H1 (cell line): ENCODE measurements around the gene CDX4. TPM values are rescaled to one million over a fixed set of nuclear protein-coding genes. Genes with fewer than 3 reads are reported as not detected.

Experiments
- CTCF ChIA-PET: fragments of 300-600 bp; sonication (Branson Sonifier 250); formaldehyde crosslinking; loops from one replicate; lab custom pipeline; 2021; ENCODE audit not compliant: partially characterized antibody; lab: Charles Lee
- POLR2A ChIA-PET: fragments of 300-600 bp; sonication (Branson Sonifier 250); formaldehyde crosslinking; loops from one replicate; lab custom pipeline; 2021; ENCODE audit warnings: inconsistent platforms; ENCODE audit not compliant: partially characterized antibody; lab: Charles Lee
- DNase-seq, 2 experiments: peaks; one replicate each; pipeline versions ENCODE4 v3.0.0 to v3.0.0-alpha.2; 2010 to 2022; ENCODE audit warnings: low spot score in 2 of 2, low read depth in 1 of 2, mixed read lengths in 1 of 2
- FAIRE-seq: peaks from 2 replicates; lab custom pipeline; 2011; peaks lifted over from hg19 to GRCh38; lab: Jason Lieb, UNC
- H2AFZ ChIP-seq: 2 replicates; pipeline ENCODE4 v1.8.1; 2012; ENCODE audit warnings: low read length, inconsistent platforms
- H2AK5ac ChIP-seq: 2 replicates; pipeline ENCODE4 v1.6.1; 2013; ENCODE audit warnings: low read depth, low read length
- H2BK120ac ChIP-seq: replicated peaks from 2 replicates; pipeline ENCODE3; 2013; ENCODE audit warnings: low read depth, low read length, inconsistent platforms
- H2BK12ac ChIP-seq: 2 replicates; pipeline ENCODE4 v1.6.1; 2013; ENCODE audit warnings: low read depth, low read length
- H2BK15ac ChIP-seq: 2 replicates; pipeline ENCODE4 v1.6.1; 2013; ENCODE audit warnings: low read length
- H2BK20ac ChIP-seq: 2 replicates; pipeline ENCODE4 v1.6.1; 2013; ENCODE audit warnings: low read length
- H2BK5ac ChIP-seq: 2 replicates; pipeline ENCODE4 v1.6.1; 2013; ENCODE audit warnings: low read depth, low read length
- H3K14ac ChIP-seq: 2 replicates; pipeline ENCODE4 v1.6.1; 2013; ENCODE audit warnings: inconsistent platforms; ENCODE audit not compliant: insufficient read length
- H3K18ac ChIP-seq: 2 replicates; pipeline ENCODE4 v1.6.1; 2013; ENCODE audit warnings: low read length; ENCODE audit errors: extremely low read depth
- H3K23ac ChIP-seq: 2 replicates; pipeline ENCODE4 v1.6.1; 2013; ENCODE audit warnings: inconsistent platforms; ENCODE audit not compliant: insufficient read length
- H3K23me2 ChIP-seq: 2 replicates; pipeline ENCODE4 v1.6.1; 2013; ENCODE audit warnings: low read depth, low read length
- H3K27ac ChIP-seq: 2 replicates; pipeline ENCODE4 v1.6.1; 2011; ENCODE audit warnings: low read depth, low read length, inconsistent platforms
- H3K27me3 ChIP-seq, 4 experiments: replicated peaks in 1 of 4; 1 replicate in 1 of 4; 2 replicates in 3 of 4; pipeline versions ENCODE4 v1.6.1 to v1.8.1; 2011 to 2013; ENCODE audit warnings: low read length in 3 of 4, mild to moderate bottlenecking in 3 of 4, inconsistent platforms in 2 of 4, mixed read lengths in 2 of 4, moderate library complexity in 1 of 4; ENCODE audit not compliant: control insufficient read depth in 3 of 4, insufficient read depth in 3 of 4; ENCODE audit errors: extremely low read depth in 1 of 4
- H3K36me3 ChIP-seq, 4 experiments: 2 replicates each; pipeline versions ENCODE4 v1.6.1 to v1.8.1; 2011 to 2013; ENCODE audit warnings: mild to moderate bottlenecking in 4 of 4, low read length in 3 of 4, moderate library complexity in 2 of 4, control low read depth in 1 of 4, inconsistent platforms in 1 of 4; ENCODE audit not compliant: insufficient read depth in 4 of 4, control insufficient read depth in 2 of 4
- H3K4ac ChIP-seq: replicated peaks from 2 replicates; pipeline ENCODE3; 2013; ENCODE audit warnings: low read length, low read depth, mixed read lengths, inconsistent platforms; ENCODE audit not compliant: insufficient read length
- H3K4me1 ChIP-seq, 4 experiments: replicated peaks in 1 of 4; 1 replicate in 1 of 4; 2 replicates in 3 of 4; pipeline versions ENCODE4 v1.6.1 to v1.8.1; 2011 to 2013; ENCODE audit warnings: low read length in 3 of 4, inconsistent platforms in 2 of 4, mixed read lengths in 1 of 4; ENCODE audit not compliant: insufficient read depth in 4 of 4, control insufficient read depth in 3 of 4
- H3K4me2 ChIP-seq, 2 experiments: 2 replicates each; pipeline versions ENCODE4 v1.6.1 to v1.8.1; 2011 to 2013; ENCODE audit warnings: low read depth in 2 of 2, low read length in 2 of 2, control low read depth in 1 of 2, inconsistent platforms in 1 of 2, mild to moderate bottlenecking in 1 of 2; ENCODE audit not compliant: insufficient read depth in 1 of 2
- H3K4me3 ChIP-seq, 4 experiments: fragments of 200-600, 300-600 bp in 1 of 4; sonication (generic), shearing (Covaris generic), sonication (Bioruptor Twin) in 1 of 4; 2 replicates each; pipeline versions ENCODE4 v1.5.1 to v1.8.1; 2011 to 2016; ENCODE audit warnings: low read length in 4 of 4, low read depth in 3 of 4, control low read depth in 2 of 4, inconsistent platforms in 2 of 4, mild to moderate bottlenecking in 2 of 4, mixed read lengths in 1 of 4, moderate library complexity in 1 of 4; ENCODE audit not compliant: insufficient read depth in 2 of 4; ENCODE audit errors: extremely low read depth in 1 of 4
- H3K56ac ChIP-seq: replicated peaks from 2 replicates; pipeline ENCODE3; 2013; ENCODE audit warnings: low read depth, mild to moderate bottlenecking, mixed read lengths, low read length, inconsistent platforms; ENCODE audit not compliant: insufficient read length
- H3K79me1 ChIP-seq: 2 replicates; pipeline ENCODE4 v1.6.1; 2013; ENCODE audit warnings: low read depth, low read length, control low read depth
- H3K79me2 ChIP-seq, 2 experiments: 2 replicates each; pipeline versions ENCODE4 v1.6.1 to v1.8.1; 2012 to 2013; ENCODE audit warnings: low read length in 2 of 2, mild to moderate bottlenecking in 2 of 2, inconsistent platforms in 1 of 2; ENCODE audit not compliant: insufficient read depth in 2 of 2, control insufficient read depth in 1 of 2
- H3K9ac ChIP-seq, 4 experiments: replicated peaks in 1 of 4; 1 replicate in 1 of 4; 2 replicates in 3 of 4; pipeline versions ENCODE4 v1.6.1 to v1.8.1; 2011 to 2013; ENCODE audit warnings: low read depth in 3 of 4, low read length in 3 of 4, control low read depth in 2 of 4, mild to moderate bottlenecking in 2 of 4, moderate library complexity in 2 of 4, inconsistent platforms in 1 of 4; ENCODE audit errors: extremely low read depth in 1 of 4
- H3K9me3 ChIP-seq, 2 experiments: 2 replicates each; pipeline versions ENCODE4 v1.6.1 to v1.8.1; 2012 to 2013; ENCODE audit warnings: mild to moderate bottlenecking in 2 of 2, moderate library complexity in 2 of 2, control low read depth in 1 of 2, inconsistent platforms in 1 of 2, low read depth in 1 of 2, low read length in 1 of 2, mixed read lengths in 1 of 2; ENCODE audit not compliant: insufficient read depth in 2 of 2
- H4K20me1 ChIP-seq, 2 experiments: replicated peaks in 1 of 2; 2 replicates each; pipeline versions ENCODE3 to v1.8.1; 2011 to 2013; ENCODE audit warnings: inconsistent platforms in 2 of 2, low read length in 2 of 2, mild to moderate bottlenecking in 1 of 2; ENCODE audit not compliant: insufficient read depth in 2 of 2, control insufficient read depth in 1 of 2
- H4K5ac ChIP-seq: 2 replicates; pipeline ENCODE4 v1.6.1; 2013; ENCODE audit warnings: low read length, low read depth, mixed read lengths, inconsistent platforms; ENCODE audit not compliant: insufficient read length
- H4K8ac ChIP-seq: 2 replicates; pipeline ENCODE4 v1.8.0; 2013; ENCODE audit warnings: mild to moderate bottlenecking, moderate library complexity, low read length, inconsistent platforms; ENCODE audit not compliant: insufficient read depth; ENCODE audit errors: extremely low read depth
- H4K91ac ChIP-seq: replicated peaks from 2 replicates; pipeline ENCODE3; 2013; ENCODE audit warnings: low read length, mixed read lengths, inconsistent platforms; ENCODE audit not compliant: insufficient read length
- BACH1 ChIP-seq: IDR thresholded peaks from 2 replicates; pipeline ENCODE4 v1.6.1; 2012; ENCODE audit warnings: low read length, improper control_type of control experiment
- CTBP2 ChIP-seq: IDR thresholded peaks from 2 replicates; pipeline ENCODE4 v1.7.0; 2011; ENCODE audit warnings: borderline replicate concordance, mild to moderate bottlenecking, moderate library complexity, mixed read lengths, low read length; ENCODE audit not compliant: insufficient read depth, insufficient read length
- EGR1 ChIP-seq: IDR thresholded peaks from 2 replicates; pipeline ENCODE4 v1.6.1; 2011; ENCODE audit warnings: low read depth, low read length, borderline replicate concordance
- KDM1A ChIP-seq: fragments of 200-600, 300-600 bp; sonication (generic); IDR thresholded peaks from 2 replicates; pipeline ENCODE4 v1.7.1; 2016; ENCODE audit warnings: mild to moderate bottlenecking, low read length, borderline replicate concordance
- TAF1 ChIP-seq: IDR thresholded peaks from 2 replicates; pipeline ENCODE4 v1.6.1; 2011; ENCODE audit warnings: mild to moderate bottlenecking, low read depth, low read length
- WGBS, 2 experiments: shearing (Covaris generic) in 1 of 2; methylation state at CpG; one replicate each; pipeline versions ENCODE4 v1.1.6 to v1.1.7; 2013 to 2015; ENCODE audit warnings: low lambda C conversion rate in 2 of 2, mixed read lengths in 2 of 2, inconsistent platforms in 1 of 2, low coverage in 1 of 2, missing lambda C conversion rate in 1 of 2; ENCODE audit not compliant: insufficient replicate concordance in 2 of 2, insufficient coverage in 1 of 2, insufficient read length in 1 of 2; ENCODE audit errors: extremely low coverage in 1 of 2, missing lambda C conversion rate in 1 of 2; 5-methylcytosine and 5-hydroxymethylcytosine counted together
- polyA plus RNA-seq, 7 experiments: library from polyadenylated mRNA; depleted of rRNA in 3 of 7; stranded (reverse) in 5 of 7; unstranded in 2 of 7; fragments of >200 nt in 5 of 7; fragments of 200-250 nt in 2 of 7; gene quantifications; 1 replicate in 5 of 7; 2 replicates in 1 of 7; 4 replicates in 1 of 7; pipeline versions ENCODE4 v1.2.1 to v1.2.3, GENCODE V29; 2011 to 2013; ENCODE audit warnings: missing spikeins in 2 of 7, mixed read lengths in 2 of 7
- total RNA-seq: library from RNA; stranded (reverse); fragmentation: NEBNext Ultra II Directional; extraction: Animal tissue kit (Norgen Biotek cat#: 25700); gene quantifications from 2 replicates; pipeline ENCODE4 v1.2.1, GENCODE V29; 2021

CDX4 gene
- total and polyA plus RNA-seq, 2 of the 8 experiments (the other 6 are each of a cell fraction or from before 2014, with no cell fraction given): 2.3 to 2.6 TPM

- WGBS, 2 experiments: 81% methylated on average over 3 of the region's 4 CpGs; no CpG with 5 or more reads in 1 of the 2 experiments
- H3K4me1 ChIP-seq: peaks cover 0 to 10% (median 0%) of the 10 kb centered on the region in 4 experiments; a peak in 2 of 7 replicates
- no peak overlapping the region for H3K56ac ChIP-seq
- H3K9ac ChIP-seq: no peak overlapping the region
- DNase-seq (no peak), FAIRE-seq (no peak)
- H3K36me3 ChIP-seq: no peaks in the 10 kb centered on the region
- H3K9me3 ChIP-seq: no peaks in the 10 kb centered on the region
- no peaks in the 10 kb centered on the region for H4K20me1 ChIP-seq
- no peak overlapping the region for H3K27ac ChIP-seq
- no peaks in the 10 kb centered on the region for H3K79me2 ChIP-seq
- H2BK15ac ChIP-seq: no peak overlapping the region
- H4K91ac ChIP-seq: no peak overlapping the region
- no peak overlapping the region for H3K18ac ChIP-seq
- no peak overlapping the region for H3K14ac ChIP-seq
- no peaks in the 10 kb centered on the region for H3K27me3 ChIP-seq
- H2BK120ac ChIP-seq: no peak overlapping the region
- no peaks in the 10 kb centered on the region for H3K79me1 ChIP-seq
- H3K4me3 ChIP-seq: no peak overlapping the region
- H2AK5ac ChIP-seq: no peak overlapping the region
- H3K4ac ChIP-seq: no peak overlapping the region
- H3K23ac ChIP-seq: no peak overlapping the region
- H3K23me2 ChIP-seq: no peaks in the 10 kb centered on the region
- no peak overlapping the region for H4K8ac ChIP-seq
- H4K5ac ChIP-seq: no peak overlapping the region
- H2AFZ ChIP-seq: no peak overlapping the region
- H2BK12ac ChIP-seq: no peak overlapping the region
- ChIA-PET POLR2A (no interaction called here), CTCF (interaction anchor here (0.5 to 1.1 kb wide), 2 partner anchors 14 to 645 kb away, joined by 3 read pairs; no protein-coding TSS in a partner anchor)
- no peak overlapping the region for H2BK20ac ChIP-seq
- no peak overlapping the region for H2BK5ac ChIP-seq
- H3K4me2 ChIP-seq: no peak overlapping the region
- TF ChIP-seq KDM1A (no peak), EGR1 (no peak), TAF1 (no peak), BACH1 (no peak), CTBP2 (no peak)
Measured at GRCh38 chrX:73400136-73400748, 46.6 kb upstream of the CDX4 start.
